HL-60 (cell line): ENCODE data around the gene PAK4.

Experiments used
- GABPA ChIP-seq: IDR thresholded peaks from 2 replicates; pipeline ENCODE4 v1.6.1; 2012; ENCODE audit warnings: low read depth
- POLR2AphosphoS5 ChIP-seq: IDR thresholded peaks from 2 replicates; pipeline ENCODE4 v1.6.1; 2012; ENCODE audit warnings: low read depth
- REST ChIP-seq: IDR thresholded peaks from 2 replicates; pipeline ENCODE4 v1.6.1; 2012; ENCODE audit warnings: low read depth; ENCODE audit not compliant: insufficient replicate concordance
- TF ChIP-seq, protein P1 (sequence below): IDR thresholded peaks from one replicate; pipeline ENCODE4 v1.5.1; 2011; ENCODE audit warnings: low read length, control low read depth, inconsistent platforms; ENCODE audit not compliant: insufficient read depth

- TF ChIP-seq, protein P1, sequence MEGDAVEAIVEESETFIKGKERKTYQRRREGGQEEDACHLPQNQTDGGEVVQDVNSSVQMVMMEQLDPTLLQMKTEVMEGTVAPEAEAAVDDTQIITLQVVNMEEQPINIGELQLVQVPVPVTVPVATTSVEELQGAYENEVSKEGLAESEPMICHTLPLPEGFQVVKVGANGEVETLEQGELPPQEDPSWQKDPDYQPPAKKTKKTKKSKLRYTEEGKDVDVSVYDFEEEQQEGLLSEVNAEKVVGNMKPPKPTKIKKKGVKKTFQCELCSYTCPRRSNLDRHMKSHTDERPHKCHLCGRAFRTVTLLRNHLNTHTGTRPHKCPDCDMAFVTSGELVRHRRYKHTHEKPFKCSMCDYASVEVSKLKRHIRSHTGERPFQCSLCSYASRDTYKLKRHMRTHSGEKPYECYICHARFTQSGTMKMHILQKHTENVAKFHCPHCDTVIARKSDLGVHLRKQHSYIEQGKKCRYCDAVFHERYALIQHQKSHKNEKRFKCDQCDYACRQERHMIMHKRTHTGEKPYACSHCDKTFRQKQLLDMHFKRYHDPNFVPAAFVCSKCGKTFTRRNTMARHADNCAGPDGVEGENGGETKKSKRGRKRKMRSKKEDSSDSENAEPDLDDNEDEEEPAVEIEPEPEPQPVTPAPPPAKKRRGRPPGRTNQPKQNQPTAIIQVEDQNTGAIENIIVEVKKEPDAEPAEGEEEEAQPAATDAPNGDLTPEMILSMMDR, result no peak
- TF ChIP-seq GABPA (no peak), POLR2AphosphoS5 (no peak), REST (no peak)
Measured at GRCh38 chr19:39168258-39169142, 42.9 kb downstream of the PAK4 start.
